8988T (cell line): ENCODE data around the gene GCNT3.
A peak's percentile ranks its signal among the peaks of the same experiment; 100 is the strongest.
"Not testable (repeated sequence)": the region's sequence is repeated elsewhere in the genome, so short reads cannot be mapped to it uniquely, and the experiment has no call there.

Source experiments
- DNase-seq: peaks from one replicate; pipeline ENCODE4 v3.0.0; 2011

GCNT3 gene

DNA sequence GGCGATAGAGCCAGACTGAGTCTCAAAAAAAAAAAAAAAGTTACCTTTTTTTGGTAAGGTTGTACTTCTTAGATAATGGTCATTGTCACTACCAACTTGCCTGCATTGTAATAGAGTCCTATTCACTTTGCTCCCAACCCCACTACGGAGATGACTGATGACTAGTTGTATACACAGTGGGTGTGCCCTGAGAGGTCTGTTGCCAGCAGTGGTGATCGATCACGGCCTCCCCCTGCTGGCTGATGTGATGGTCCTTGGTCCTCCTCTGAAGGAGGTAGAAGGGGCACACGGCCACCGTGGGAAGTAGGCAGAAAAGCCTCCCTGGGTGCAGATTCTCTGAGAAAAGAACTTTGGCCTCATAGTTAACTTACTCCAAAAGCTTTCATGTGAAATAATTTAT, 10.7 kb downstream of the GCNT3 start:
- DNase-seq: peak; percentile 36

DNA sequence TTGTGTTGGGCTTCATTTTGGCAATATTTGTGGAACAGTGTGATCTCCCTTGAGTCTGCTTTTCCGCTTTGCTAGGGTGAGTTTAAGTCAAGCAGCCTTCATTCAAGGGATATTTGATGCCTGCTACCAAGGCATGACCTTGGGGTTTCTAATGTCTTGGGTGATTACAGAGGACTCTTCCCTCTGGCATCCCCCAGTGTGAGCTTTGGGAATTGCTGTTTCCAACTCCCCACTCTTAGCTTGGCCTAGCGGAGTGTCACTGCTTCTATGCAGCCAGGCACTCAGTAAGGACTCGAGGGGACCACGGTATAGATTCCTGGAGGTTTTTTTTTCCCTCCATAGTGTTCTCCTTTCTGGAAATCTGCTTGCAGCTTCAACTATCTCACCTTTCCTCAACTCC, 21.1 kb downstream of the GCNT3 start:
- no peak for DNase-seq

DNA sequence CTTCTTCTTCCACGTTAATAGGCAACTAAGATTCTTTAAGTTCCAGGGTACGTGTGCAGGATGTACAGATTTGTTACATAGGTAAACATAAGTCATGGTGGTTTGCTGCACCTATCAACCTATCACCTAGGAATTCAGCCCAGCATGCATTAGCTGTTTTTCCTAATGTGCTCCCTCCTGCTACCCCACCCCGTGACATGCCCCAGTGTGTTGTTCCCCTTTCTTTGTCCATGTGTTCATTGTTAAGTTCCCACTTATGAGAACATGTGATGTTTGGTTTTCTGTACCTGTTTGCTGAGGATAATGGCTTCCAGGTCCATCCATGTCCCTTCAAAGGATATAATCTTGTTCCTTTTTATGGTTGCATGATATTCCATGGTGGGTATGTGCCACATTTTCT, 24.6 kb downstream of the GCNT3 start:
- DNase-seq: no peak

DNA sequence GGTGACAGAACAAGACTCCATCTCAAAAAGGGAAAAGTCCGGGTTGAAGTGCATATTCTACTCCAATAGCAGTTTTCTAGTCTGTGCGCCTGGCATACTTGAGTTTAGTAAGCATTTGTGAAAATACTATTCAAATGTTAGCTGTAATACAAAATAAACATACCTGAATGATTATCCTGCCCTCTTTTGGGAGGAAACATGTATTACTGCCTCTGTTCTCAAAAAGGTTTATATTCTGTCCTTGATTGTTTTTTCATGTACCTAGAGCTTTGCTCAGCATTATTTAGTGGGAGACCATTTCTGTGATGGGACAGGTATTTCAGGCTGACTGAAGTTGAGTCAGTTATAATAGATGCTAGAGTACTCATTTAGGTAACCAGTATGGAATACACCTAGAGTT, 25.9 kb downstream of the GCNT3 start:
- not testable (repeated sequence) for DNase-seq

DNA sequence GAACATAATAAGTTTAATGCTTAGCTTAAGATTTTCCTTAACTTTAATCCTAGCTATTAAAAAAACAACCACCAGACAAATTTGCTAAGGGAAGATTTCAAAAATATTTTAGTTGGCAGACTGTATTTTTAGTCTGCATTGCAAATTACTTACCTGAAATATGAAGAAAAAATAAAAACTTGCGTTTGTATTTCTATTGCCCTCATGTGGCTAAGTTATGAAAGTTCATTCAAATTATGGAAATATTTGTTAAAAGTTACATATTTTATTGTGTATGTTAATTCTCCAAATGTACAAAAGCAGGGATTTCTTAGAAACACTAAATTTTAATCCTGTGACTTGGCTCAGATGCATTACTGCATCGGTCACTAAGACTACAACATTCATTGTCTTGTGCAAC, 30.8 kb downstream of the GCNT3 start:
- no peak for DNase-seq

DNA sequence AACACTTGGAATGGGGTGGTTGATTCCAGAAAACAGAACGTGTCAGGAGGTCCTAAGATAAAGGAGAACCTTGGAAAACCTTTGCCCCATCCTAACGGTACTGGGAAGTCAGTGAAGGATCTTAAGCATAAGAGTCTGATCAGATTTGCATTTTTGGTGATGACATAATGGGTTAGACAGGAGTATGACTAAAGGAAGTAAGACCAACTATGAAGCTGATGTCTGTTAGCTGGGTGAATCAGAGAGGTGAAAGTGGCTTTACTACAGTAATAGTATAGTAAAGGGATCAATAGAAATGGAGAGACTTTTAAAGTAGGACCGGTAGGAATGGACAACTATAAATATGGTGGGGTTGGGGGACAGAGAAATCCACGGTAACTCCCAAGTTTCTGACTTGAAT, 33.2 kb downstream of the GCNT3 start:
- no peak for DNase-seq

DNA sequence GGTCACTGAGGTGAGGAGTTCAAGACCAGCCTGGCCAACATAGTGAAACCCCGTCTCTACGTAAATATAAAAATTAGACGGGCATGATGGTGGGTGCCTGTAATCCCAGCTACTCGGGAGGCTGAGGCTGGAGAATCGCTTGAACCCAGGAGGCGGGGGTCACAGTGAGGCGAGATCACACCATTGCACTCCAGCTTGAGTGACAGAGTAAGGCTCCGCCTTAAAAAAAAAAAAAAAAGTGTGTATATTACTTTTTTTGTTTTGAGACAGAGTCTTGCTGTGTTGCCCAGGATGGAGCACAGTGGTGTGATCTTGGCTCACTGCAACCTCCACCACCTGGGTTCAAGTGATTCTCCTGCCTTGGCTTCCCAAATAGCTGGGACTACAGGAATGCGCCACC, 34.2 kb downstream of the GCNT3 start:
- not testable (repeated sequence) for DNase-seq

DNA sequence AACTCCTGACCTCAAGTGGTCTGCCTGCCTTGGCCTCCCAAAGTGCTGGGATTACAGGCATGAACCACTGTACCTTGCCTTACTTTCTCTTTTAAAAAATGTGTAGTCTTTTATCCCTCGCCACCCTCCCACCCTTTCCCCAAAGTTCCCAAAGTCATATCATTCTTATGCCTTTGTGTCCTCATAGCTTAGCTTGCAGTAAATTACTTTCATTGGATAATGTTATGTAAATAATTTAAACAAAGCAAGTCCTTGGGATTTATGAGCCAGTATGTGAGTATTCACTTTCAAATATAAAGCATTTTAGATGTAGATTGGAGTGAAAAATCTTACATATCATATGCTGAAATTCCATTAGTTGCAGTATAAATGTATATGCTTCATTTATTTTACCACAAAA, 34.7 kb downstream of the GCNT3 start:
- DNase-seq: no peak

DNA sequence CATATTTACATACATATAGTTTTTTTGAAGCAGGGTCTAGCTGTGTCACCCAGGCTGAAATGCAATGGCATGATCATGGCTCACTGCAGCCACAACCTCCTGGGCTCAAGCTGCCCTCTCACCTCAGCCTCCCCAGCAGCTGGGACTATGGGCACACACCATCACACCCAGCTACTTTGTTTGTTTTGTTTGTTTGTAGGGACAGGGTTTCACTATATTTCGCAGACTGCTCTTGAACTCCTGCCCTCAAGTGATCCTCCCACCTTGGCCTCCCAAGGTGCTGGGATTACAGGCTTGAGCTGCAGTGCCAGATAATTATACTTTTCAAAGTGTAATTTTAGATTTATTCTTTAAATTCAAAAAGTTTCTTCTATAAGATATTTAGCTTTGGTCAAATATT, 35.5 kb downstream of the GCNT3 start:
- no peak for DNase-seq

DNA sequence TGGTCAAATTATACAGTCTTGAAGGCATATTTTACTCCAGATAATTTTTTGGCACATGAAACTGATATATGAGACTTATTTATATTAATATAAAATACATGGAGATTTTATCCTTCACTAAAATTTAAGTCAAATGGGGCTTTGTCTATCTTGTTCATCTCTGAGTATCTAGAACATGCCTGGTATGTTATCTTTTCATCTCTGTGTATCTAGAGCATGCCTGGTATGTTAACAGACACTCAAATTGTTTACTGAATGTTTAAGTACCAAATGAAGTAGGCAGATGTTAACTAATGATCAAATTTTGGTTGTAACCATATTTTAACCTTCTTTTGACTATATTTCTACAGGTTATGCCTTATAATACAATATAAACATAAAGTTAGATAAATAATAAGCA, 38.0 kb downstream of the GCNT3 start:
- no peak for DNase-seq

DNA sequence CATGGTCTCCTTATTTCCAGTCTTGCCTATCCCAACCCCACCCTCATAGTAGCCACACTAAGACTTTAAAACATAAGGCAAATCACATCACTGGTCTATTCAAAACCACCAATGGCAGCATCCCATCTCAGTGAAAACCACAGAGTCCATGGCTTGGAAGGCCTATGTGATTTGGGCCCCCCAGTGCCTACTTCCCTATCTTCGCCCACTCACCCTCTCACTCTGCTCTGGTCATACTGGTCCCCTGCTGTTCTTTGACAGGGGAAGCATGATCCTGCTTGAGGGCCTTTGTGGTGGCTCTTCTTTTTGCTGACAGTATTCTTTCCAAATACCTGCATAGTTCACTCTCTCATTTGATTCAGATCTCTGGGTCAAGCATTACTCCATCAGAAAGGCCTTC, 42.5 kb downstream of the GCNT3 start:
- no peak for DNase-seq

DNA sequence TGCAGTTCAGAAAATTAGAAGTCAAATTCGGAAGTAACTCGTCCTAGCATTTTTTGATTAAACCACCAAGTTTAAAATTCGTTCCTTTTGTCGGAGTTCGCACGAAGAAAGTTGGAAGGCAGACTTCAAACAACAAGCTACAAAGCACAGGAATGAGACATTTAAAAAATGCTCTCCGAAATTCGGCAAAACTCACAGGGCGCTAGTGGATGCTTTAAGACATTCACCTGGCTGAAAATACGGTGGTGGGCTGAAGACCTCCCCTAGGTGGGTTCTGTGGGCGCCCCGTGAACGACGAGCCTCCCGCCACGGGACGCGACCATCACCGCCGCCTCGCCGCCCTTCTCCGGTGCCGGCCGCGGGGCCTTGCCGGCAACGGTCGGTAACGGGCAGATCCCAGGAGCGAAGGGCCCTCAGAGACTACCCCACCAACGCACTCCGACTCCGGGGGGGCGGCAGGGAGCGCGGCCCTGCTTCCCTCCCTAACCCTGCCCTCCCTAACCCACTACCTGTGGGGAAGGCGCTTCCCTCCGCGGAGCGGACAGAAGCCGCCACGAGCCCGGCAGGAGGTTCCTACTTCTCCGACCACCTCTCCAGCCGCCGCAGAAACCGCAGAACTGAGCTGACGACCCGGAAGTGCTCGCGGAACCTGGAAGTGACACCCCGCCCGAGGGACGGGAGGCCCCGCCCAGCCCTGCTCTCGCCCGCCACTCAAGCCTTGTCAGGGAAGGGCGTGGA, 45.5 kb downstream of the GCNT3 start, which contains the start of gene GTF2A2:
Gene GTF2A2 (minus strand): TSS at position 619 of the 738 bp plus-strand sequence. CDS start 5,238 bp downstream, outside the sequence.
- DNase-seq: peak; percentile 73

DNA sequence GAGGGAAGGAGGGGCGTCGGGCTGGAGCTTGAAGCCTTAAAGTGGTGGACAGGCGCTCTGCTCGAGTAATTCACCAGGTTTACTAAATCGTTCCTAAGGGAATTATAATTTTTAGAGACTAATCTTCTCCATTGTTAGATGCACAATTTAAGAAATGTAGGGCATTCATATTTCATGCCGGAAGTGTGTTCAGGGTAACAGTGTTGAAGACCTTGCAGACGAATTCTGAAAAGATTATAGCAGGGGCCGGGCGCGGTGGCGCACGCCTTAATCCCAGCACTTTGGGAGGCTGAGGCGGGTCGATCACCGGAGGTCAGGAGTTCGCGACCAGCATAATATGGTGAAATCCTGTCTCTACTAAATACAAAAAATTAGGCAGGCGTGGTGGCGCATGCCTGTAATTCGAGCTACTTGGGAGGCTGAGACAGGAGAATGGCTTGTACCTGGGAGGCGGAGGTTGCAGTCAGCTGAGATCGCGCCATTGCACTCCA, 46.1 kb downstream of the GCNT3 start:
- DNase-seq: no peak

DNA sequence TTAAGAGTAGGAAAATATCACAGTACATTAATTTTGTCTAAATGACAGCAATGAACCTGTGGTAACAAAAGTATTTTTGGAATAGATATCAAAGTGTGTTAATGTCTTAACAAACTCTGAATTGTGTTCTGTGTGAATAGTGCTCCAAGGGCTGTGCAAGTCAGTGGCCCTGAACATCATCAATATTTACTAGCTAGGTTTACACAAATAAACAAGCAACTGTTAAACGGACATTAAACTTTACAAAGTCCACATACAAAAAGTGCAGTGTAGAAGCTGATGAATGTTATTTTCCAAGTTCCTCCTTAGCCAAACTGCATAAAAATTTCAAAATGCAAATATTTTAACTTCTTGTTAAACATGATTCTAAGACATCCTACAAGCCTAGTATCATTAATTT, 47.8 kb downstream of the GCNT3 start:
- DNase-seq: no peak

DNA sequence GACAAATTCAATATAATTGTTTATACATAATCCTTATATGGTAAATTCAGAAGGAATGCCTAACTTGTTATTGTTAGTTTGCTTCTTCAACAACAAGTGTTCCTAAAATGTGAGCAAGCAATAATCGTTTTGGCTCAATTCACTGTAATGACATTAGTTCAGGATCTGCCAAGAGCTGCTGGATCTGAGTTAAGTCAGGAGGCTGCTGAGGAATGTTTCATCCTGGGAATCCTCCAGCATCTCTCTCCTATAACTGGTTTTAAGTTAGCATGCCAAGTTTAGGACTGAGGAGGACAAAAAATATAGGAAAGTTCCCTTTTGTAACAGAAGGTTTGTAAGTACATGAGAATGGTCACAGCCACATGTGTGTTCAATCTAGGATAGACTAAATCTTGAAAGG, 50.7 kb downstream of the GCNT3 start:
- DNase-seq: no peak

DNA sequence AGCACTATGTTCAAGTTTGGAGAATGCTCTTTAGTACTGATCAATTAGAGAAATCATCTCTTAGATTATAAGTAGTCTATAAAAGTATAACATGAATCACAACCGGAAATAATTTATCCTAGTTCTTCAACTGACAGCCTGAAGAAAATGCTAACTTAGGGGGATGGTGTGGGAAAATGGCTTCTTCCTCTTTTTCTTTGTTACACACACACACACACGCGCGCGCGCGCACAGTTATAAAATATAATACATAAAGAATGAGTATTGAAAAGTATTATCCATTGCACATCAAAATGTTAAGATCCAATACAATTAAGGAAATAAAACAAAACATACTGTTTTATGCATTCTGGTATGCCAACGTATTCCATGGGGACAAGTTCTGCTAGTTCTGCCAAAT, 57.0 kb downstream of the GCNT3 start:
- DNase-seq: no peak
